ENCODE data around the gene NINJ1.

GRCh38 chr9:93086447-93087224 lies 47.4 kb downstream of the NINJ1 start:
- TF ChIP-seq CTCF (IDR thresholded peaks at IDR 0.05) (no peak), POLR2AphosphoS5 (IDR thresholded peaks at IDR 0.05; ENCODE audit: low read depth, low read length) (no peak), SIN3A (IDR thresholded peaks at IDR 0.05; ENCODE audit: borderline replicate concordance, insufficient read depth, low read depth, low read length) (no peak), REST (IDR thresholded peaks at IDR 0.05; ENCODE audit: insufficient read depth in 1 of 2, low read depth in 2 of 2, low read length in 1 of 2) (no peak)
